ENCODE measurements around the gene IBSP.

DNA sequence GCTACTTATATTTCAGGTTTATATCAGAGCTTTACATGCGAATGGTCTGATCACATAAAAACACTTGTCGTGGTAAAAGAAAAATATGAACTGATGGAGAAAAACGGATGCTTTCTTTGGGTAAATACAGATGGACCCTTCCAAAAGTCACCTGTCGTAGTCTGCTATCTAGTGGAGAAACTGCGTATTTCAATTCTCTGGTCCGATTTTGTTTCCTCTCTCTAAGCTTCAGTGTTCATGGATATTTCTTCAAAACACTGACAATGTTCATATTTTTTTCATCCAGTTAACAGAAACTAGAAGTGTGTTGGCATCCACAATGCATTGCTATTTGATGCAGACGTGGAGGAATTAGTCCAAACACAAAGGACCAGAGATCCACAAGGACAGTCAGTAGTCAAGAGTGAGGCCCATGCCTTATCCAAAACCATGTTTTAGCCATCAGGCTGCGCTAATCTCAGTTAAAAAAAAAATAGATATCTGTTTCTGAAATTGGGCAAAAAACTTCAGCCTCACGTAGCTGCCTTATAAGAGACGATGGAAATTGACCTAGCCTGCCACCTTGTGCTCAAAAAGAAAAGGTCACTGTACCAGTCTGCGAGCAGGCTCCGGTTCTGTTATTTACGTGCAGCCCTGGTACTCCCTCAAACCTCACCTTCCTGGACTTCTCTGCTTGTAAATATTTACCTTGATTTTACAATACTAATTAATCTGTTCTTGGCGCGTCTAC, 49.4 kb downstream of the IBSP start:
- TF ChIP-seq GATA3 (IDR thresholded peaks at IDR 0.05; ENCODE audit: low read depth, low read length) = no peak
- no peak for TF ChIP-seq GATA2 (IDR thresholded peaks at IDR 0.05; ENCODE audit: low read depth, low read length)

Measured in SH-SY5Y (cell line).